ENCODE measurements around the gene FAM3B. TPM values are rescaled to one million over a fixed set of nuclear protein-coding genes. Genes with fewer than 3 reads are reported as not detected.

FAM3B gene
- total RNA-seq, 2 experiments from 2014 or later = not detected

- no peaks in the 10 kb centered on the region for H3K36me3 Mint-ChIP-seq (ENCODE audit: low read depth)
- H3K27ac Mint-ChIP-seq = no peak overlapping the region
- no peak for DNase-seq
- CTCF ChIA-PET = no interaction called here
- peaks cover 7% of the 10 kb centered on the region for H3K4me1 Mint-ChIP-seq (ENCODE audit: low read depth)
- H3K4me3 Mint-ChIP-seq = no peak overlapping the region
- H3K27me3 Mint-ChIP-seq (ENCODE audit: low read depth) = peaks cover 4% of the 10 kb centered on the region
- H3K9me3 Mint-ChIP-seq = no peaks in the 10 kb centered on the region
- intact Hi-C loops (cut with micrococcal nuclease) = no loop called here
Measured at GRCh38 chr21:41322496-41323382, 6.1 kb downstream of the FAM3B start.

DNA sequence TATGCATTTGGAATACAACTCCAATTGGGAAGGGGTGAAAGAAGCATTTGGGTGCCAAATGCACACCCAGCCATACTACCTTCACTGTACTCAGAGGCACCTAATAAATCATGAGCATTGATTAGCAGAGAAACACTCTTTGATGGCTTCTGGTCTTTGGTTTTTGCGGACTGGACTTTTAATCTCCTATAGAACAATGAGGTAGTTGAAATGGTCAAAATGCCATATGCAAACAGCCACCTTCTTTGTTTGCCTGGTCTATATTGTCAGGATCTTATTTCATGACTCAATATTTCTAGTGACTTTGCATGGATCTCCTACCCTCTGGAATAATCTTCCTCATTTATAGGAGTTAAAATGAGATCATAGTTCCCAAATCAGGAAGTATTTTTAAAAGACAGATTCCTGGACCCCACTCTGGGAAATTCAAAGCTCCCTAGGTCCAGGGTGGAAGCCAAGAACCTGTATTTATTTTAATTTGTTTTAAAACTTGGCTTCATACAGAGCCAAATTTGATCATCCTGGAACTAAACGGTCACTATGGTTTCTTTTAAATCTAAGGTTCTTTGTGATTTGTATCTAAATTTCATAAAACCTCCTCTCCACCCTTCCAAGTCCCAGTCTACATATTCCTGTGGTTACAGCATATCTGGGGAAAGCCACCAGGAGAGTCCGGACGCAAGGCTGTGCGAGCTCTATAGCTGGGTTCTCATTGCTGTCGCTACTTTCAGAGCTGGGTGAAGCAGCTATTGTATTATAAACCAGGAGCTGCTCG, 8.7 kb downstream of the FAM3B start:
- Mint-ChIP-seq H3K36me3 (ENCODE audit: low read depth) (no peaks in the 10 kb centered on the region), H3K27me3 (ENCODE audit: low read depth) (peaks cover 2% of the 10 kb centered on the region), H3K27ac (no peak overlapping the region), H3K4me3 (no peak overlapping the region), H3K4me1 (ENCODE audit: low read depth) (peaks cover 7% of the 10 kb centered on the region), H3K9me3 (no peaks in the 10 kb centered on the region)
- DNase-seq = no peak
- intact Hi-C loops (cut with micrococcal nuclease) = no loop called here
- CTCF ChIA-PET = interaction anchor here (0.8 kb wide), 1 partner anchor 7 kb away, joined by 3 read pairs; no protein-coding TSS in a partner anchor

DNA sequence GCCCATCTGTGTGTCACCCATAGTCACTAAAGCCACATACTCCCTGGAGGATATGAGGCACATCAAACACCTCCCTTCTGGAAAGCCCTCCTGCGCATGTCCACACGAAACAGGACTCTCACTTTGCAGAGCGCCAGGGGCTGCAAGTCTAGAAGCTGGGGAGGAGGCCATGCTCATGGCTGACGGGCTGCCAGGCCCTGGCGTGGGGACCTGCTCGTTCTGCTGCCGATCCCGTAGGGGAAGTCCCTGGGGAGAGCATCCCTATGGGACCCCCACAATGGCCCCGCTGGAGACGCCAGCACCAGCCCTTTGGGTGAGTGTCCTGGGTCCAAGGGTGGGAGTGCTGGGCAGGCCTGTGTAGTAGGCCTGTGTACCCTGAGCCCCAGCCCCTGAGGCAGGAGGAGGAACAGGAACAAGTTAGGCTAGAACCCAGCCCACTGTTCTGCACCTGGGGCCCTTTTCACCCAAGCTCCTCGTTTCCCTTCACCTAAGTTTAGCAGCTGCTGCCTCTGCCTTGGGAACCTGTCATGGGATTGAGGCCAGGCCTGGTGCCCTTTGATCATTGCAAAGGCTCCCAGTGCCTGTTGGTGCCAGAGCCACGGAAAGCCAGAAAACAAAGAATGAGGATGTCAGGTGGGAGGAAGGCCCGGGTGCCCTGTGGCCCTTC, 9.9 kb downstream of the FAM3B start:
- Mint-ChIP-seq H3K27me3 (ENCODE audit: low read depth) (no peaks in the 10 kb centered on the region), H3K27ac (no peak overlapping the region), H3K4me3 (no peak overlapping the region), H3K4me1 (ENCODE audit: low read depth) (peaks cover 2% of the 10 kb centered on the region), H3K36me3 (ENCODE audit: low read depth) (no peaks in the 10 kb centered on the region), H3K9me3 (no peaks in the 10 kb centered on the region)
- intact Hi-C loops (cut with micrococcal nuclease) = no loop called here
- CTCF ChIA-PET = no interaction called here
- no peak for DNase-seq

- no peak overlapping the region for H3K4me3 Mint-ChIP-seq
- DNase-seq = no peak
- CTCF ChIA-PET = no interaction called here
- no peaks in the 10 kb centered on the region for H3K9me3 Mint-ChIP-seq
- no peak overlapping the region for H3K27ac Mint-ChIP-seq
- no peaks in the 10 kb centered on the region for H3K27me3 Mint-ChIP-seq (ENCODE audit: low read depth)
- intact Hi-C loops (cut with micrococcal nuclease) = no loop called here
- H3K36me3 Mint-ChIP-seq (ENCODE audit: low read depth) = no peaks in the 10 kb centered on the region
- no peaks in the 10 kb centered on the region for H3K4me1 Mint-ChIP-seq (ENCODE audit: low read depth)
Measured at GRCh38 chr21:41327753-41328152, 11.2 kb downstream of the FAM3B start.

GRCh38 chr21:41328660-41329607, 12.3 kb downstream of the FAM3B start:
- Mint-ChIP-seq H3K36me3 (ENCODE audit: low read depth) (peaks cover under 1% of the 10 kb centered on the region), H3K4me3 (no peak overlapping the region), H3K27me3 (ENCODE audit: low read depth) (no peaks in the 10 kb centered on the region), H3K9me3 (peaks cover 2% of the 10 kb centered on the region), H3K27ac (no peak overlapping the region), H3K4me1 (ENCODE audit: low read depth) (no peaks in the 10 kb centered on the region)
- no peak for DNase-seq
- CTCF ChIA-PET = interaction anchor here (0.5 kb wide), 1 partner anchor 109 kb away, joined by 3 read pairs; no protein-coding TSS in a partner anchor
- intact Hi-C loops (cut with micrococcal nuclease) = no loop called here

GRCh38 chr21:41333752-41334151, 17.2 kb downstream of the FAM3B start:
- CTCF ChIA-PET = no interaction called here
- Mint-ChIP-seq H3K36me3 (ENCODE audit: low read depth) (peaks cover 1% of the 10 kb centered on the region), H3K4me3 (no peak overlapping the region), H3K4me1 (ENCODE audit: low read depth) (no peaks in the 10 kb centered on the region), H3K27me3 (ENCODE audit: low read depth) (no peaks in the 10 kb centered on the region), H3K27ac (no peak overlapping the region), H3K9me3 (peaks cover 6% of the 10 kb centered on the region)
- intact Hi-C loops (cut with micrococcal nuclease) = no loop called here
- DNase-seq = no peak

DNA sequence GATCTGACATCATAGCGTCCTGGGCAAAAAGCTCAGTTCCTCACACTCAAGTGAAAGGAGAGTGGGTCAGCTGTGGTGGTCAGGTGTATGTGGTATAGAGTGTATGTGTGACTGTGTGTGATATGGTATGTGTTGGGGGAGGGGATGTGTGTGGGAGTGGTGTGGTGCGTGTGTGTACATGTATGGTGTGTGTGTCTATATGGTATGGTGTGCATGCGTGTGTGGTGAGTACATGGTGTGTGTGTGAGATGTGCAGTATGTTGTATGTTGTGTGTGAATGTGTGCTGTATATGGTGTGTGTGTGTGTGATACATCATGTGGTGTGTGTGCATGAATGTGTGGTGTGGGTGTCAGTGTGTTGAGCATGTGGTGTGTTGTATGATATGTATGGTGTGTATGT, 20.9 kb downstream of the FAM3B start:
- CTCF ChIA-PET = no interaction called here
- Mint-ChIP-seq H3K27me3 (ENCODE audit: low read depth) (no peaks in the 10 kb centered on the region), H3K36me3 (ENCODE audit: low read depth) (peaks cover 1% of the 10 kb centered on the region), H3K4me3 (no peak overlapping the region), H3K4me1 (ENCODE audit: low read depth) (no peaks in the 10 kb centered on the region), H3K9me3 (peaks cover 11% of the 10 kb centered on the region), H3K27ac (no peak overlapping the region)
- intact Hi-C loops (cut with micrococcal nuclease) = no loop called here
- no peak for DNase-seq

GRCh38 chr21:41338455-41338854, 21.9 kb downstream of the FAM3B start:
- intact Hi-C loops (cut with micrococcal nuclease) = no loop called here
- no peak for DNase-seq
- Mint-ChIP-seq H3K4me1 (ENCODE audit: low read depth) (no peaks in the 10 kb centered on the region), H3K27me3 (ENCODE audit: low read depth) (no peaks in the 10 kb centered on the region), H3K27ac (no peak overlapping the region), H3K4me3 (no peak overlapping the region), H3K9me3 (peaks cover 11% of the 10 kb centered on the region), H3K36me3 (ENCODE audit: low read depth) (peaks cover 1% of the 10 kb centered on the region)
- CTCF ChIA-PET = no interaction called here

- Mint-ChIP-seq H3K4me3 (no peak overlapping the region), H3K36me3 (ENCODE audit: low read depth) (no peaks in the 10 kb centered on the region), H3K4me1 (ENCODE audit: low read depth) (no peaks in the 10 kb centered on the region), H3K9me3 (peaks cover 5% of the 10 kb centered on the region), H3K27ac (no peak overlapping the region), H3K27me3 (ENCODE audit: low read depth) (no peaks in the 10 kb centered on the region)
- intact Hi-C loops (cut with micrococcal nuclease) = no loop called here
- CTCF ChIA-PET = no interaction called here
- no peak for DNase-seq
Measured at GRCh38 chr21:41342035-41342434, 25.4 kb downstream of the FAM3B start.

- no peaks in the 10 kb centered on the region for H3K36me3 Mint-ChIP-seq (ENCODE audit: low read depth)
- H3K4me1 Mint-ChIP-seq (ENCODE audit: low read depth) = no peaks in the 10 kb centered on the region
- H3K4me3 Mint-ChIP-seq = no peak overlapping the region
- intact Hi-C loops (cut with micrococcal nuclease) = no loop called here
- no peak overlapping the region for H3K27ac Mint-ChIP-seq
- no peaks in the 10 kb centered on the region for H3K27me3 Mint-ChIP-seq (ENCODE audit: low read depth)
- peaks cover 5% of the 10 kb centered on the region for H3K9me3 Mint-ChIP-seq
- no peak for DNase-seq
- CTCF ChIA-PET = interaction anchor here (0.6 kb wide), 1 partner anchor 147 kb away, joined by 3 read pairs; no protein-coding TSS in a partner anchor
Measured at GRCh38 chr21:41344146-41344545, 27.5 kb downstream of the FAM3B start.

DNA sequence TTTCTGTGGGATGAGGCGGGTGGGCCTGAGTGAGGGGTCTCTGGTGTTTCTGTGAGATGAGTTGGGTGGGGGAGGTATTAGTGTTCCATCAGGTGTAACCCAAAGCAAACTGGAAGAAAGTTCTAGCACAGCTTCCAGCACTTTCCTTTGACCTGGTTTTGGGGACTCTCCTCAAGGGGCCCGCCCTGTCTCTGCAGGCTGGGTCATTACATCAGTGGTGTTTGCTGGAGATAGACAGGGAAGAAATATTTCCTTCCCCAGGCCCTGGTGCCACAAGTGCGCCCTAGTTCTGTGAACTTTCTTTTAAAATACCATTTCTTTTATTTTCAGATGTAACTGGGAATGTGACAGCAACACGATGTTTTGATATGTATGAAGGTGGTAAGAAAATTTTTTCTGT, 28.8 kb downstream of the FAM3B start:
- CTCF ChIA-PET = no interaction called here
- DNase-seq = no peak
- H3K36me3 Mint-ChIP-seq (ENCODE audit: low read depth) = no peaks in the 10 kb centered on the region
- no peaks in the 10 kb centered on the region for H3K27me3 Mint-ChIP-seq (ENCODE audit: low read depth)
- H3K9me3 Mint-ChIP-seq = peaks cover 5% of the 10 kb centered on the region
- intact Hi-C loops (cut with micrococcal nuclease) = no loop called here
- H3K4me1 Mint-ChIP-seq (ENCODE audit: low read depth) = no peaks in the 10 kb centered on the region
- no peak overlapping the region for H3K27ac Mint-ChIP-seq
- H3K4me3 Mint-ChIP-seq = no peak overlapping the region

Data from activated naive CD4-positive, alpha-beta T cell treated with anti-CD3 and anti-CD28 coated beads for 36 hours (primary cell).